ENCODE results near the gene RPL10. TPM values are rescaled to one million over a fixed set of nuclear protein-coding genes. Genes with fewer than 3 reads are reported as not detected.
A peak's percentile ranks its signal among the peaks of the same experiment; 100 is the strongest.

Gene RPL10
- total and polyA plus RNA-seq, 2 of the 13 experiments (the other 11 are each of a cell fraction or from before 2014, with no cell fraction given) = 2,381 to 4,713 TPM

- peak; percentile 100 for TF ChIP-seq ZFP91 (CRISPR knock-in tag; IDR thresholded peaks at IDR 0.05; ENCODE audit: borderline replicate concordance)
- no peak for TF ChIP-seq RAD21 (CRISPR knock-in tag; IDR thresholded peaks at IDR 0.05)
- 0 out of 2 replicates have a peak, but pooled peaks have one; percentile 36 for TF ChIP-seq DNMT1 (CRISPR knock-in tag; IDR thresholded peaks at IDR 0.05)
- TF ChIP-seq ZBTB8A (CRISPR knock-in tag; IDR thresholded peaks at IDR 0.05; ENCODE audit: borderline replicate concordance, low read depth) = no peak
- TF ChIP-seq NFIB (CRISPR knock-in tag; IDR thresholded peaks at IDR 0.05; ENCODE audit: borderline replicate concordance) = no peak
- no peak for TF ChIP-seq FOXK2 (IDR thresholded peaks at IDR 0.05)
- TF ChIP-seq, protein P1, sequence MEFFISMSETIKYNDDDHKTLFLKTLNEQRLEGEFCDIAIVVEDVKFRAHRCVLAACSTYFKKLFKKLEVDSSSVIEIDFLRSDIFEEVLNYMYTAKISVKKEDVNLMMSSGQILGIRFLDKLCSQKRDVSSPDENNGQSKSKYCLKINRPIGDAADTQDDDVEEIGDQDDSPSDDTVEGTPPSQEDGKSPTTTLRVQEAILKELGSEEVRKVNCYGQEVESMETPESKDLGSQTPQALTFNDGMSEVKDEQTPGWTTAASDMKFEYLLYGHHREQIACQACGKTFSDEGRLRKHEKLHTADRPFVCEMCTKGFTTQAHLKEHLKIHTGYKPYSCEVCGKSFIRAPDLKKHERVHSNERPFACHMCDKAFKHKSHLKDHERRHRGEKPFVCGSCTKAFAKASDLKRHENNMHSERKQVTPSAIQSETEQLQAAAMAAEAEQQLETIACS (CRISPR knock-in tag; IDR thresholded peaks at IDR 0.05) = no peak
- no peak for TF ChIP-seq NPAS2 (CRISPR knock-in tag; IDR thresholded peaks at IDR 0.05; ENCODE audit: borderline replicate concordance)
- TF ChIP-seq, protein P2, sequence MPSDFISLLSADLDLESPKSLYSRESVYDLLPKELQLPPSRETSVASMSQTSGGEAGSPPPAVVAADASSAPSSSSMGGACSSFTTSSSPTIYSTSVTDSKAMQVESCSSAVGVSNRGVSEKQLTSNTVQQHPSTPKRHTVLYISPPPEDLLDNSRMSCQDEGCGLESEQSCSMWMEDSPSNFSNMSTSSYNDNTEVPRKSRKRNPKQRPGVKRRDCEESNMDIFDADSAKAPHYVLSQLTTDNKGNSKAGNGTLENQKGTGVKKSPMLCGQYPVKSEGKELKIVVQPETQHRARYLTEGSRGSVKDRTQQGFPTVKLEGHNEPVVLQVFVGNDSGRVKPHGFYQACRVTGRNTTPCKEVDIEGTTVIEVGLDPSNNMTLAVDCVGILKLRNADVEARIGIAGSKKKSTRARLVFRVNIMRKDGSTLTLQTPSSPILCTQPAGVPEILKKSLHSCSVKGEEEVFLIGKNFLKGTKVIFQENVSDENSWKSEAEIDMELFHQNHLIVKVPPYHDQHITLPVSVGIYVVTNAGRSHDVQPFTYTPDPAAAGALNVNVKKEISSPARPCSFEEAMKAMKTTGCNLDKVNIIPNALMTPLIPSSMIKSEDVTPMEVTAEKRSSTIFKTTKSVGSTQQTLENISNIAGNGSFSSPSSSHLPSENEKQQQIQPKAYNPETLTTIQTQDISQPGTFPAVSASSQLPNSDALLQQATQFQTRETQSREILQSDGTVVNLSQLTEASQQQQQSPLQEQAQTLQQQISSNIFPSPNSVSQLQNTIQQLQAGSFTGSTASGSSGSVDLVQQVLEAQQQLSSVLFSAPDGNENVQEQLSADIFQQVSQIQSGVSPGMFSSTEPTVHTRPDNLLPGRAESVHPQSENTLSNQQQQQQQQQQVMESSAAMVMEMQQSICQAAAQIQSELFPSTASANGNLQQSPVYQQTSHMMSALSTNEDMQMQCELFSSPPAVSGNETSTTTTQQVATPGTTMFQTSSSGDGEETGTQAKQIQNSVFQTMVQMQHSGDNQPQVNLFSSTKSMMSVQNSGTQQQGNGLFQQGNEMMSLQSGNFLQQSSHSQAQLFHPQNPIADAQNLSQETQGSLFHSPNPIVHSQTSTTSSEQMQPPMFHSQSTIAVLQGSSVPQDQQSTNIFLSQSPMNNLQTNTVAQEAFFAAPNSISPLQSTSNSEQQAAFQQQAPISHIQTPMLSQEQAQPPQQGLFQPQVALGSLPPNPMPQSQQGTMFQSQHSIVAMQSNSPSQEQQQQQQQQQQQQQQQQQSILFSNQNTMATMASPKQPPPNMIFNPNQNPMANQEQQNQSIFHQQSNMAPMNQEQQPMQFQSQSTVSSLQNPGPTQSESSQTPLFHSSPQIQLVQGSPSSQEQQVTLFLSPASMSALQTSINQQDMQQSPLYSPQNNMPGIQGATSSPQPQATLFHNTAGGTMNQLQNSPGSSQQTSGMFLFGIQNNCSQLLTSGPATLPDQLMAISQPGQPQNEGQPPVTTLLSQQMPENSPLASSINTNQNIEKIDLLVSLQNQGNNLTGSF (CRISPR knock-in tag; IDR thresholded peaks at IDR 0.05) = no peak
- TF ChIP-seq ZNF574 (CRISPR knock-in tag; IDR thresholded peaks at IDR 0.05) = peak; percentile 66
- peak; percentile 30; the same call in 1 of the 2 replicates for TF ChIP-seq ZNF160 (CRISPR knock-in tag; IDR thresholded peaks at IDR 0.05)
- no peak for TF ChIP-seq SRSF4 (IDR thresholded peaks at IDR 0.05; ENCODE audit: low read depth, low read length, poor library complexity, severe bottlenecking)
- TF ChIP-seq, protein P3, sequence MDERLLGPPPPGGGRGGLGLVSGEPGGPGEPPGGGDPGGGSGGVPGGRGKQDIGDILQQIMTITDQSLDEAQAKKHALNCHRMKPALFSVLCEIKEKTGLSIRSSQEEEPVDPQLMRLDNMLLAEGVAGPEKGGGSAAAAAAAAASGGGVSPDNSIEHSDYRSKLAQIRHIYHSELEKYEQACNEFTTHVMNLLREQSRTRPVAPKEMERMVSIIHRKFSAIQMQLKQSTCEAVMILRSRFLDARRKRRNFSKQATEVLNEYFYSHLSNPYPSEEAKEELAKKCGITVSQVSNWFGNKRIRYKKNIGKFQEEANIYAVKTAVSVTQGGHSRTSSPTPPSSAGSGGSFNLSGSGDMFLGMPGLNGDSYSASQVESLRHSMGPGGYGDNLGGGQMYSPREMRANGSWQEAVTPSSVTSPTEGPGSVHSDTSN (CRISPR knock-in tag; IDR thresholded peaks at IDR 0.05) = no peak
- TF ChIP-seq GATA4 (IDR thresholded peaks at IDR 0.05; ENCODE audit: borderline replicate concordance, low read depth) = peak; percentile 57; the same call in 1 of the 2 replicates
- TF ChIP-seq, protein P4, sequence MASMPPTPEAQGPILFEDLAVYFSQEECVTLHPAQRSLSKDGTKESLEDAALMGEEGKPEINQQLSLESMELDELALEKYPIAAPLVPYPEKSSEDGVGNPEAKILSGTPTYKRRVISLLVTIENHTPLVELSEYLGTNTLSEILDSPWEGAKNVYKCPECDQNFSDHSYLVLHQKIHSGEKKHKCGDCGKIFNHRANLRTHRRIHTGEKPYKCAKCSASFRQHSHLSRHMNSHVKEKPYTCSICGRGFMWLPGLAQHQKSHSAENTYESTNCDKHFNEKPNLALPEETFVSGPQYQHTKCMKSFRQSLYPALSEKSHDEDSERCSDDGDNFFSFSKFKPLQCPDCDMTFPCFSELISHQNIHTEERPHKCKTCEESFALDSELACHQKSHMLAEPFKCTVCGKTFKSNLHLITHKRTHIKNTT (CRISPR knock-in tag; IDR thresholded peaks at IDR 0.05) = no peak
Observed at GRCh38 chrX:154371017-154371788, 27.0 kb upstream of the RPL10 start (continued).

All from HepG2 (cell line).